Smooth muscle cell (in vitro differentiated cells): ENCODE results near the gene PTPRM. TPM values are rescaled to one million over a fixed set of nuclear protein-coding genes. Genes with fewer than 3 reads are reported as not detected.

ENCODE experiments used
- DNase-seq: peaks from one replicate; lab custom pipeline; 2025; ENCODE audit not compliant: unreplicated experiment; lab: John Stamatoyannopoulos, UW
- H2AFZ ChIP-seq: fragments of 200-600 bp; sonication (generic); 2 replicates; pipeline ENCODE4 v1.6.0; 2016; ENCODE audit warnings: antibody characterized with exemption, low read depth, mild to moderate bottlenecking
- H3F3A ChIP-seq: fragments of 200-600 bp; sonication (generic); 2 replicates; pipeline ENCODE4 v1.6.0; 2017; ENCODE audit warnings: antibody characterized with exemption, low read depth
- H3K27ac ChIP-seq: fragments of 200-600 bp; sonication (generic); 2 replicates; pipeline ENCODE4 v1.5.1; 2016; ENCODE audit warnings: low read depth, mild to moderate bottlenecking
- H3K27me3 ChIP-seq: fragments of 200-600 bp; sonication (generic); 2 replicates; pipeline ENCODE4 v1.6.1; 2016; ENCODE audit warnings: low read depth, mild to moderate bottlenecking
- H3K36me3 ChIP-seq: fragments of 200-600 bp; sonication (generic); 2 replicates; pipeline ENCODE4 v1.5.1; 2016; ENCODE audit warnings: low read depth
- H3K4me1 ChIP-seq: fragments of 200-600 bp; sonication (generic); 2 replicates; pipeline ENCODE4 v1.5.1; 2016; ENCODE audit warnings: low read depth
- H3K4me2 ChIP-seq: fragments of 200-600 bp; sonication (generic); 2 replicates; pipeline ENCODE4 v1.6.0; 2016; ENCODE audit warnings: mild to moderate bottlenecking
- H3K4me3 ChIP-seq: fragments of 200-600 bp; sonication (generic); 2 replicates; pipeline ENCODE4 v1.5.1; 2016; ENCODE audit warnings: mild to moderate bottlenecking
- H3K79me2 ChIP-seq: fragments of 200-600 bp; sonication (generic); 2 replicates; pipeline ENCODE4 v1.6.0; 2016; ENCODE audit warnings: low read depth, mild to moderate bottlenecking
- H3K9ac ChIP-seq: fragments of 200-600 bp; sonication (generic); 2 replicates; pipeline ENCODE4 v1.6.0; 2016; ENCODE audit warnings: low read depth
- H3K9me3 ChIP-seq: fragments of 200-600 bp; sonication (generic); replicated peaks from 2 replicates; pipeline ENCODE4 v1.5.1; 2016; ENCODE audit warnings: low read depth
- H4K20me1 ChIP-seq: fragments of 200-600 bp; sonication (generic); 2 replicates; pipeline ENCODE4 v1.6.0; 2016; ENCODE audit warnings: low read depth
- WGBS: methylation state at CpG from one replicate; pipeline ENCODE4 v1.1.7; 2016; ENCODE audit warnings: low lambda C conversion rate; 5-methylcytosine and 5-hydroxymethylcytosine counted together
- polyA plus RNA-seq: library from polyadenylated mRNA; unstranded; fragments of >200 nt; fragmentation: Nextera tagmentation; extraction: Ambion mirVana; gene quantifications from 2 replicates; pipeline ENCODE4 v1.2.1, GENCODE V29; 2016
- total RNA-seq: library from RNA; depleted of rRNA; stranded (reverse); fragments of >200 nt; gene quantifications from 2 replicates; pipeline ENCODE4 v1.2.3, GENCODE V29; 2014
- TF ChIP-seq, protein P1 (sequence below): fragments of 200-600 bp; sonication (generic); IDR thresholded peaks from 2 replicates; pipeline ENCODE4 v1.5.1; 2017; ENCODE audit warnings: borderline replicate concordance, mild to moderate bottlenecking, antibody characterized with exemption; ENCODE audit not compliant: insufficient read depth, poor library complexity, severe bottlenecking

Gene PTPRM
- total and polyA plus RNA-seq, 2 experiments from 2014 or later = 57.5 to 115 TPM

DNA sequence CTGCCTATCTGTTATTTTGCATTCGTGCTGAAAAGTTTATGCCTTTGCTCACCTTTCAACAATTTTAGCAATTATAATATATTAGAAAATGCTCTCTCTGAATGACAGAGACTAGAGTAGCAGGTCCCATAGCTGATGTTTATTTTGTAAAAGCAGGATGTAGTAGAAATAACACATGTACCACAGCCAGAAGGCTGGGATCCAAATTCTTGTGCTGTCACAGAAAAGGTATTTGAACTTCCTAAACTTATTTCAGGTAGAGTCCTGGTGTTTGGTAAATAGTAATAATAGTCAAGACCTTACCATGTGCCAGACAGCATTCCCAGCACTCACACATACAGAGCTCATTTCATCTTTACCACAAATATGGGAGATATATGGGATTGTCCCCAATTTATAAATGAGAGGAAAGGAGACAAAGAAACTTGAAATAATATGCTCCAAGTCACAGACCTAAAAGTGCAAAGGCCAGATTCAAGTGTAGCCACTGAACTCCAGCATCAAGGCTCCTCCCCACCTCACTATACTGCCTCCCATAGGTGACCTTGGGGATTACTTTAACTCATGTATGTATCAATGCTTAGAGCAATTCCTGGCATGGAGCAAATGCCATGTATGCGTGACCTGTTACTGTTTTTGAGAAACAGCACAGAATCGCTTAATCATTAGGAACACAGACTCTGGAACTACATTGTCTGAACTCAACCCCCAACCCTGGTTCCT, 757.4 kb downstream of the PTPRM start:
- H3F3A ChIP-seq = no peaks in the 10 kb centered on the region
- H3K4me3 ChIP-seq = no peak overlapping the region
- WGBS = 98% methylated on average over 3 of the region's 3 CpGs
- H3K9ac ChIP-seq = no peak overlapping the region
- no peak overlapping the region for H3K27ac ChIP-seq
- H3K9me3 ChIP-seq = no peaks in the 10 kb centered on the region
- H3K36me3 ChIP-seq = no peaks in the 10 kb centered on the region
- H3K4me2 ChIP-seq = no peak overlapping the region
- H3K79me2 ChIP-seq = no peaks in the 10 kb centered on the region
- H3K4me1 ChIP-seq = no peaks in the 10 kb centered on the region
- no peaks in the 10 kb centered on the region for H3K27me3 ChIP-seq
- H4K20me1 ChIP-seq = no peaks in the 10 kb centered on the region
- TF ChIP-seq, protein P1, sequence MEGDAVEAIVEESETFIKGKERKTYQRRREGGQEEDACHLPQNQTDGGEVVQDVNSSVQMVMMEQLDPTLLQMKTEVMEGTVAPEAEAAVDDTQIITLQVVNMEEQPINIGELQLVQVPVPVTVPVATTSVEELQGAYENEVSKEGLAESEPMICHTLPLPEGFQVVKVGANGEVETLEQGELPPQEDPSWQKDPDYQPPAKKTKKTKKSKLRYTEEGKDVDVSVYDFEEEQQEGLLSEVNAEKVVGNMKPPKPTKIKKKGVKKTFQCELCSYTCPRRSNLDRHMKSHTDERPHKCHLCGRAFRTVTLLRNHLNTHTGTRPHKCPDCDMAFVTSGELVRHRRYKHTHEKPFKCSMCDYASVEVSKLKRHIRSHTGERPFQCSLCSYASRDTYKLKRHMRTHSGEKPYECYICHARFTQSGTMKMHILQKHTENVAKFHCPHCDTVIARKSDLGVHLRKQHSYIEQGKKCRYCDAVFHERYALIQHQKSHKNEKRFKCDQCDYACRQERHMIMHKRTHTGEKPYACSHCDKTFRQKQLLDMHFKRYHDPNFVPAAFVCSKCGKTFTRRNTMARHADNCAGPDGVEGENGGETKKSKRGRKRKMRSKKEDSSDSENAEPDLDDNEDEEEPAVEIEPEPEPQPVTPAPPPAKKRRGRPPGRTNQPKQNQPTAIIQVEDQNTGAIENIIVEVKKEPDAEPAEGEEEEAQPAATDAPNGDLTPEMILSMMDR = no peak
- H2AFZ ChIP-seq = no peak overlapping the region
- no peak for DNase-seq

- TF ChIP-seq, protein P1 = no peak
- Histone ChIP-seq H3K79me2 (no peaks in the 10 kb centered on the region), H3K4me1 (no peaks in the 10 kb centered on the region), H3K4me3 (no peak overlapping the region), H3K9ac (no peak overlapping the region), H4K20me1 (no peaks in the 10 kb centered on the region), H3K27ac (no peak overlapping the region), H2AFZ (no peak overlapping the region), H3K27me3 (no peaks in the 10 kb centered on the region), H3F3A (no peaks in the 10 kb centered on the region), H3K9me3 (no peaks in the 10 kb centered on the region), H3K36me3 (no peaks in the 10 kb centered on the region), H3K4me2 (no peak overlapping the region)
- WGBS = 100% methylated on average over 1 of the region's 1 CpG
- no peak for DNase-seq
These were observed 759.8 kb downstream of the PTPRM start for GRCh38 chr18:8326763-8327394.

- WGBS = 80% methylated on average over 2 of the region's 2 CpGs
- H3K4me3 ChIP-seq = no peak overlapping the region
- H3K9ac ChIP-seq = no peak overlapping the region
- H3K4me1 ChIP-seq = no peaks in the 10 kb centered on the region
- no peaks in the 10 kb centered on the region for H3K79me2 ChIP-seq
- TF ChIP-seq, protein P1 = no peak
- peaks cover 4% of the 10 kb centered on the region for H4K20me1 ChIP-seq
- H3K27me3 ChIP-seq = no peaks in the 10 kb centered on the region
- DNase-seq = no peak
- no peaks in the 10 kb centered on the region for H3K9me3 ChIP-seq
- H3K36me3 ChIP-seq = no peaks in the 10 kb centered on the region
- H3F3A ChIP-seq = no peaks in the 10 kb centered on the region
- H3K4me2 ChIP-seq = no peak overlapping the region
- no peak overlapping the region for H2AFZ ChIP-seq
- H3K27ac ChIP-seq = no peak overlapping the region
These were observed 761.0 kb downstream of the PTPRM start for GRCh38 chr18:8328126-8328525.
